Measurements from ENCODE around the gene MEOX1.

- no peak for TF ChIP-seq CTCF (IDR thresholded peaks at IDR 0.05; ENCODE audit: low read depth, low read length)
- no peak for TF ChIP-seq POLR2A (IDR thresholded peaks at IDR 0.05; ENCODE audit: extremely low read depth, insufficient read length)
Observed at GRCh38 chr17:43616421-43616820, 45.3 kb downstream of the MEOX1 start.

All from NB4 (cell line).